GM23248 (cell line): ENCODE measurements around the gene ZNF778.

Experiments used
- EZH2 ChIP-seq: fragments of 200-600 bp; sonication (generic); IDR thresholded peaks from 2 replicates; pipeline ENCODE4 v1.6.1; 2018; ENCODE audit warnings: antibody characterized with exemption, mild to moderate bottlenecking; ENCODE audit not compliant: insufficient read depth, poor library complexity, severe bottlenecking
- EZH2phosphoT487 ChIP-seq: fragments of 200-600 bp; sonication (generic); IDR thresholded peaks from 2 replicates; pipeline ENCODE4 v1.6.1; 2018; ENCODE audit warnings: antibody characterized with exemption, moderate library complexity, mild to moderate bottlenecking, low read depth; ENCODE audit not compliant: insufficient read depth

GRCh38 chr16:89190150-89190958 is 27.1 kb upstream of the ZNF778 start:
- TF ChIP-seq EZH2 = no peak
- TF ChIP-seq EZH2phosphoT487 = no peak
